Measurements from ENCODE around the gene AGXT.

GRCh38 chr2:240886023-240886565 lies 17.5 kb downstream of the AGXT start:
- TF ChIP-seq POLR2AphosphoS5 (IDR thresholded peaks at IDR 0.05; ENCODE audit: low read depth) = no peak
- TF ChIP-seq REST (IDR thresholded peaks at IDR 0.05; ENCODE audit: insufficient replicate concordance, low read depth) = no peak
